Measurements from ENCODE around the gene MAST4. TPM values are rescaled to one million over a fixed set of nuclear protein-coding genes. Genes with fewer than 3 reads are reported as not detected.

The MAST4 gene
- total and polyA plus RNA-seq, 2 of the 13 experiments (the other 11 are each of a cell fraction or from before 2014, with no cell fraction given): 3.4 to 3.7 TPM

GRCh38 chr5:67165526-67166459 lies 569.6 kb downstream of the MAST4 start (continued):
- TF ChIP-seq ZNF713 (CRISPR knock-in tag; IDR thresholded peaks at IDR 0.05) (no peak), ATM (IDR thresholded peaks at IDR 0.05; ENCODE audit: borderline replicate concordance) (no peak), ZNF646 (CRISPR knock-in tag; IDR thresholded peaks at IDR 0.05) (no peak), GATAD1 (CRISPR knock-in tag; IDR thresholded peaks at IDR 0.05) (no peak), RFX5 (IDR thresholded peaks at IDR 0.05; ENCODE audit: low read depth, low read length) (no peak), TEAD2 (CRISPR knock-in tag; IDR thresholded peaks at IDR 0.05) (no peak), ZNF672 (CRISPR knock-in tag; IDR thresholded peaks at IDR 0.05) (no peak), SNAPC2 (CRISPR knock-in tag; IDR thresholded peaks at IDR 0.05) (no peak)

Data from HepG2 (cell line).